Central memory CD4-positive, alpha-beta T cell (primary cell): ENCODE results near the gene DNMT1.

Source experiments
- DNase-seq: peaks from one replicate; pipeline ENCODE4 v3.0.0; 2022

DNMT1 gene

DNA sequence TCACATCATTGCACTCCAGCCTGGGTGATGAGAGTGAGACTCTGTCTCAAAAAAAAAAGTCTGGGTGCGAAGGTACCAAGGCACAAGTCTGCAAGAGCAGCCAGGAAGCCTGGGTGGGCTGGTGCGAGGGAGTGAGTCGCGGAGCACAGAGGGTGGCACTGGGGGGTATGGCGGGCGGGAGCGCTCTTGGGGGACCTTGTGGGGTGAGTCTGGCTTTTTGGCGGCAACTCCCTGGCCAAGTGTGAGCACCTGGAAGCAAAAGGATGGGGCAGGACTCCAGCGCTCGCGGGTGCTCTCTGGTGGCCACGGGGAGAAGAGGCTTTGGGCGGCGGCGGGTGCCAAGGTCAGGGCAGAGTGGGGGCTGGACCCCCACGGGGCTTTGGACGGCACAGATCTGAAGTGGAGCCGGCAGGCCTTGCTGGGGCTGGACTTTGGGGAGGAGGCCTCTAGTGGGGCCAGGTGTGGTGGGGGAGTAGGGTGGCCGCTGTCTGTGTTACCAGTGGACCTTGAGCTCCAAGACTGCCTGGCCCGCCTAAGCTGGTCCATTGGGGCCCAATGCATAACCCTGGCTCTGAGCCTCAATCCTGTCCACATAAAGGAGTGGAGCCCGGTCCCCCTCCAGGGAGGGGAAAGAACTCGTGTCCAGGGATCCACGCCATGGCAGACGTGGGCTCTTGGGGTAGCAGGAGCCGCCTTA is 81.7 kb downstream of the DNMT1 start:
- DNase-seq, result peak; percentile 62

DNA sequence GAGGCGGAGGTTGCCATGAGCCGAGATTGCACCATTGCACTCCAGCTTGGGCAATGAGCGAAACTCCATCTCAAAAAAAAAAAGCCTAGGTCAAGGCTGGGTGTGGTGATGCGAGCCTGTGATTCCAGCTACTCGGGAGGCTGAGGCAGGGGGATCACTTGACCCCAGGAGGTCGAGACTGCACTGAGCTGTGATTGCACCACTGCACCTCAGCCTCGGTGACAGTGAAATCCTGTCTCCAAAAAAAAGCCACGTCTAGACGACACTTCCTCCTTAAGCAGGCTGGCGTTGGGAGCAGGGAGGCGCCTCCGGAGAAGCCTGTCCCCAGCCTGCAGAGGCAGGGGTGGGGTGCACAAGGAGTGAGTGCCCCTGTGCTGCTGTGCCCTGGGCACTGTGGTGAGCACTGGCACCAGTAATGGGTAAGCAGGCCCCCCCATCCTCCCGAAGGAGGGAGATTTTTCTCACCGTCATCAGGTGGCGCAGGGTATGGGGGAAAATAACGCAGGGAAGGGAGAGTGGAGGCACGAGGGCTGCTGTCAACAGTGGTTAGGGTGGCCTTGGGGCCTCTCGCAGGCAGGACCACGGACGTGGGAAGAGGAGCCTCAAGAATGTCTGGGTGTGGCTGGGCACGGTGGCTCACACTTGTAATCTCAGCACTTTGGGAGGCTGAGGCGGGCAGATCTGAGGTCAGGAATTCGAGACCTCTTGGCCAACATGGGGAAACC is 82.6 kb downstream of the DNMT1 start:
- peak; percentile 63 for DNase-seq

DNA sequence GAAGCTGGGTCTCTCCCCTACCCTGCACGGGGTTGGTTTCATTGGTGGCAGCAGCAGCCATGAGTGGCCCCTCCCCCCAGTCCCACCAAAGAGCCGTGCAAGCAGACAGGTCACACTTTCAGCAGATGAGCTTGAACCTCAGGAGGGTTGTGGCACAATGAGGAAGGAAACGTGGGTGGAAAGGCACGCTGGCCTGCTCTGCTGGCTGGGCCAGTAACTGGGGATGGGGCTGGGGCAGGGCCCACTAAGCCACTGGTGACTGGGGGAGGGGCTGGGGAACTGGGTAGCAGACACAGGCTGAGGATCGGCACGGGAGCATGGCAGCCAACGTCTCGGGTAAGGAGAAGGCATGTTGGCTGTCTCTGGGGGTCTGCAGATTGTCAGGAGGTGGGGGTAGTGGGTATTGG is 83.3 kb downstream of the DNMT1 start, which contains the start of gene P2RY11:
Gene P2RY11, plus strand, starts transcription at position 289 of the 407 bp plus-strand sequence. Its CDS starts 29 bp downstream, at position 318.
- peak; percentile 31 for DNase-seq

DNA sequence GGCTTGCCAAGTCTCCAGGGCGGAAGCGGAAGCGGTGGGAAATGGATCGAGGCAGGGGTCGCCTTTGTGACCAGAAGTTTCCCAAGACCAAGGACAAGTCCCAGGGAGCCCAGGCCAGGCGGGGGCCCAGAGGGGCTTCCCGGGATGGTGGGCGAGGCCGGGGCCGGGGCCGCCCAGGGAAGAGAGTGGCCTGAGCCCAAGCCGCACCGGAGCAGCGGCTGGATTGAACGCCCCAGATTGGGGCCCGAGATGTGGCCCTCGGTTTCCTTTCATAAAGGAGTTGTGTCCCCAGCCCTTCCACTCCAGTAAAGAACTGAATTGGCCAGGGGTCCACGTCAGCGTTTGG is 83.8 kb downstream of the DNMT1 start:
- no peak for DNase-seq

DNA sequence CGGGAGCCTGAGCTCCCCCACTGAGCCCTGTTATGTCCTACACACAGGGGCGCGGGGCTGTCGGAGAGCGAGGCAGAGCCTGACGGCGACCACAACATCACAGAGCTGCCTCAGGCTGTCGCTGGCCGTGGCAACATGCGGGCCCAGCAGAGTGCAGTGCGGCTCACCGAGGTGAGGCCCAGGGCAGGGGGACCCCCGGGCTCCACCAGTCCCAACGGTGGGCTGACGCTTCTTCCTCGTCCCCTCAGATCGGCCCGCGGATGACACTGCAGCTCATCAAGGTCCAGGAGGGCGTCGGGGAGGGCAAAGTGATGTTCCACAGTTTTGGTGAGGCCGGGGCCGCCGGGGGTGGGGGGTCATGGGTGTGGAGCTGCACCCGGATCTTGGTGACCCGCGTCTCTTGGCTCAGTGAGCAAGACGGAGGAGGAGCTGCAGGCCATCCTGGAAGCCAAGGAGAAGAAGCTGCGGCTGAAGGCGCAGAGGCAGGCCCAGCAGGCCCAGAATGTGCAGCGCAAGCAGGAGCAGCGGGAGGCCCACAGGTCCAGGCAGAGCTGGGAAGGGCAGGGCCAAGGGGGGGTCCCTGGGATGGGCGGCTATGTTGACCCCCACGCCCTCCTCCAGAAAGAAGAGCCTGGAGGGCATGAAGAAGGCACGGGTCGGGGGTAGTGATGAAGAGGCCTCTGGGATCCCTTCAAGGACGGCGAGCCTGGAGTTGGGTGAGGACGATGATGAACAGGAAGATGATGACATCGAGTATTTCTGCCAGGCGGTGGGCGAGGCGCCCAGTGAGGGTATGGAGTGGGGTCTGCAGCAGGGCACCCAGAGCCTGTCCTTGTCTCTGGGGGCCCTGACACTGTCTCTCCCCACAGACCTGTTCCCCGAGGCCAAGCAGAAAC is 84.4 kb downstream of the DNMT1 start:
- DNase-seq, result no peak

DNA sequence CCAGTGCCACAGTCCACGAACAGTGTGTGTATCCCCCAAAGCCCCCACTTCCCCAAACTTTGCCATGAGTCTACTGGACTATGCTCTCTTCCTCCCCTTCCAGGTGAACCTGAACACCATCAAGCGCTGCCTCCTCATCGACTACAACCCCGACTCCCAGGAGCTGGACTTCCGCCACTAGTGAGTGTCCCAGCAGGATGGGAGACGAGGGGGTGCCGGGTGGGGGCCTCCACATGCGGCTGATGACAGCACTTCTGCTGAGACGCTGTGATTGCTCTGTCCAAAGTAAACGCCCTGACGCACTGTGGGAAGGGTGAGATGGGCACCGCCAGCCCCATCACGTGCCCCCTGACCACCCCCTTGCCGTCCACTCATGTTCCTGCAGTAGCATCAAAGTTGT is 85.2 kb downstream of the DNMT1 start:
- DNase-seq, result no peak

DNA sequence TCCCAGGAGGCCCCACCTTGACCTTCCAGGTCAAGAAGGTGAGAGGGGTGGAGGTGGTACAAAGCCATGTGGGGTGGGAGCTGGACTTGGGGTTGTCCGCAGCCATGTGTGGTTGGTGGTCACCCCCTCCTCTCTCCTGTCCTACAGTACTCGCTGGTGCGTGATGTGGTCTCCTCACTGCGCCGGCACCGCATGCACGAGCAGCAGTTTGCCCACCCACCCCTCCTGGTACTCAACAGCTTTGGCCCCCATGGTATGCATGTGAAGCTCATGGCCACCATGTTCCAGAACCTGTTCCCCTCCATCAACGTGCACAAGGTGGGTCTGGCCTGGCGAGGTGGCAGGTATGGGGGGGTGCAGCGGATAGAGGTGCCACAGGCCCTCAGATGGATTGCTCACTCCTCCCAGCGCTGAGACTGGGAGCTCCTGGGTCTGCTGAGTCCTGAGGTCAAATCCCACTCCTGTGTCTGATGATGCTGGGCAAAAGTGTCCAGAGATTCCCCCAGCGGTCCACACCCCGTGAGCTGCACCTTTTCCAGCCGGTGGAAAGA is 86.9 kb downstream of the DNMT1 start:
- DNase-seq, result no peak

DNA sequence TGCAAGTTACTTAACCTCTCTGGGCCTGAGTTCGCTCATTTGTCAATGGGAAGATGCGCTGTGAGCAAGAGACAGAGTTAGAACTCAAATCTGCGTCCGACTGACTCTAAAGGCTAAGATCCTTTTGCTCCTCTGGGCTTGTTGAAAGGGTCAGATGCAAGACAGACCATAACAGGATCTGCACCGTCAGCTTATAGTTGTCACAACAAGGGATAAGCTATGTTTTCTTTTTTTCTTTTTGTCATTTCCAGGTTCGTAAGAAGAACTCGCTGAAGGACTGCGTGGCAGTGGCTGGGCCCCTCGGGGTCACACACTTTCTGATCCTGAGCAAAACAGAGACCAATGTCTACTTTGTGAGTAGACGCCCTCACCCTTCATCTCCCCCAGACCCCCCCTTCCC is 87.5 kb downstream of the DNMT1 start:
- DNase-seq, result no peak

DNA sequence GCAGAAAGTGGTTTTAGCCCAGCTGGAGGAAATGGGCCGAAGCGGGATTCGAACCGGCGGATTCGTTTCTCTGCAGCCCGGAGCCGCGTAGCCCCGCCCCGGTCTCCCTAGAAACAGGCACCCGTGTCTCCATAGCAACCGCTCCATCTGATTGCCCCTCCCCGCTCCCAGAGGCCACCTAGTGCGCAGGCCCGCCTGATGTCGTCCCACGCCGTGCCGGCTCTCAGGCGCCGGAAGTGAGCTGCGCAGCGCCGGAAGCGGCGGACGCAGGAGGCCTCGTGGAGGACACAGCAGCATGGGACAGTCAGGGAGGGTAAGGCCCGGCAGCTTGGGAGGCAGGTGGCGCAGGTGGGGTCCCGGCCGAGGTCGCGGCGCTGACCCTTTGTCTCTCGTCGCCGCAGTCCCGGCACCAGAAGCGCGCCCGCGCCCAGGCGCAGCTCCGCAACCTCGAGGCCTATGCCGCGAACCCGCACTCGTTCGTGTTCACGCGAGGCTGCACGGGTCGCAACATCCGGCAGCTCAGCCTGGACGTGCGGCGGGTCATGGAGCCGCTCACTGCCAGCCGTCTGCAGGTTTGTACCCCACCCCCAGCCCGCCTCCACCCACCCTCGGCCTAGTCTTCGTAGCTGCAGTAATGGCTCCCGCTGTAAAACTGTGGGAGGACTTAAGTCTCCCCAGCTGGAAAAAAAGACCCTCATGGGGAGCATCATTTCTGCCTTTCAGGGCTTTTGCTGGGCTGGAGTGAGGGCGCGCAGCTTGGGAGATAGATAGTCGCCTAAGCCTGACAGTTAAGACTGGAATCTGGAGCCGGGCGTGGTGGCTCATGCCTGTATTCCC is 88.4 kb downstream of the DNMT1 start, which contains the start of gene PPAN:
Gene PPAN, plus strand, starts transcription at position 263 of the 837 bp plus-strand sequence. Its CDS starts 33 bp downstream, at position 296.
- DNase-seq, result peak; percentile 98

DNA sequence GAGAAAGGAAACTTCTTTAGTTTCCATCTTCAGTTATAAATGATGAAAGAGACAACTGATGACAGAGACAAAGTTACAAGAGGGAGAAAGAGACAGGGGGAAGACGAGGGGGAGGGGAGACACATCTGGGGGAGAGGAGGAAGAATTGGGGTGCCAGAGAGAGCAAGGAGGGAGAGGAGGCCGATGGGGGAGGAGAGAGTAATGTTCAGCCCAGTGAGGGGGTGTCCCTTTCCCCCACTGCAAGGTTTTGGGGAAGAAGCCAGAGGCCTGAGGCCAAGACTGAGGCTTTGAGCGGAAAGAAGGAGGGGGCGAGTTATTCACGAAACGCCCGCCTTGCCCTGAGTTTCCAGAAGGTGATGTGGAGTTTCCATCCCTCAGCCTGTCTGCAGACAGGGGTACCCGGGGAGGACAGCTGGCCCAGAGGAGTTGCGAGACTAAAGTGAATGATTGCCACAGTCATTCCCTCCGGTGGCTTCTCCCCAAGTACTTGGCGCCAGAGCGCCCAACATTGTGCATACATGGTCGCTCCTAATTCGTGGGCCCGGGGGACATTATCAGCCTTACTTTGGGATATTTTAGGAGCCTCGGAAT is 89.1 kb downstream of the DNMT1 start:
- DNase-seq, result no peak

DNA sequence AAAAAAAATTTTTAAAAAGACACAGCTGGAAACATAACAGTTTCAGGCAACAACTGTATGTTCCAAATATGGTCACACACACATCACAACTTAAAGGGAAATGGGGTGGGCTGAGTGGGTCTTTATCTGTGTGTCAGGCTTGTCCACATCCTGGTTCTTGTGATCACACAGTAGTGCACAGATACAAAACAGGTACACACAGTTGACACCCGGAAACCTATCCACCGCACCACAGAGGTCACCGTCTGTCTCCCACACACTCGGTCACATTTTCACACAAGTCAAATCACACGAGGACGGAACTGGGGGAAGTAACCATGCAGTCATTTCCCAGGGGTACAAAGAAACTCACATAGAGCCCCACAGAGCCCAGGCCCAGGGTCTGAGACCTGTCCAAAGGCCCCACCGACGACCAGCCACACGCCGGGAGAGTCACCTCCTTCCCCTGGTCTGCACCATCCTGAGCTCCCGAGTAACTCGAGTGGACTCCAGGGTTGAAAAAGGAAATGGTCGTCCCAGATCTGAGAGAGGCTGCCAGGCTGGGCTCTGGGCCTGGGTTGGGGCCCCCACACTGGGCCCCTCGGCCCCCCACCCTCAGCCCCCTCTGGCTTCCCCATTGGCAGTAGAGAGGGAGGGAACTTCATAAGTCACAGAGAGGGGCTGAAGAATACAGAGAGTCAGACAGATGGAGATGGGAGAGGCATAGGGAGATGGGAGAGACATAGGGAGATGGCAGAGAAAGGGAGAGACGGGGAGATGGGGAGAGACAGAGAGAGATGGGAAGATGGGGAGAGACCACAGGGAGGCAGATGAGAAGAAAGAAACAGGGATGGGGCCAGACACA is 89.9 kb downstream of the DNMT1 start:
- DNase-seq, result peak; percentile 88

DNA sequence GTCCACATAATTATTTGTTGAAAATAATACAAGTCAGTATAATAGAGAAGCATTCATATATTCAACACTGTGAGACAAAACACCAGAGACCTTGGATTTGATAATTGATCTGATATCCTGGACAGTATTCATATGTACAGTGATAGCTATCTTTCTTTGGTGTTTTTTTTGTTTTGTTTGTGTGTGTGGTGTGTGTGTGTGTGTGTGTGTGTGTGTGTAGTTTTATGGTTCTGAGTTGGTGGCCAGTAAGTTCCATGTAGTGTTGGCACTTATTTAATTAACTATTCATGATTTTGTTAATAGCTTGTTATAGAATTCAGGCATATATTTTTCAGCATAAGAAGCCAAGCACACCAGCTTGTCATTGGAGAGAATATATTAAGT is 90.6 kb downstream of the DNMT1 start:
- DNase-seq, result no peak

DNA sequence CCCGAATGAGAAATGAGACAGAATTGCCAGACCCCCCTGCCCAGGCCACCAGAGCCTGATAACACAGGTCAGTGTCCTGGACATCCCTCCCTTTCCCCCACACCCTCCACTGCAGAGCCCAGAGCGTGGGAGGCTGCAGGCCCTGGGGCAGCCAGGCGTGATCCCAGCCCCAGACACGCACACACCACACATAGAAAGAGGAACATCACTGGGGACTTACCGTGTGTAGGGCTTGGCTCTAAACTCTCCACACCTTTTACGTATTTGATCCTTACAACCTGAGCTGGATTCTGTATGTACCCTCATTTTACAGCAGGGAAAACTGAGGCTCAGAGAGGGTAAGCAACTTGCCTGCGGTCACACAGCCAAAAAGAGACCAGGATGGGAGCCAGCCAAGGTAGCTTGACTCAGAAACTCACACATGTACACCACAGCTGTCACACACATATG is 91.9 kb downstream of the DNMT1 start:
- DNase-seq, result no peak

DNA sequence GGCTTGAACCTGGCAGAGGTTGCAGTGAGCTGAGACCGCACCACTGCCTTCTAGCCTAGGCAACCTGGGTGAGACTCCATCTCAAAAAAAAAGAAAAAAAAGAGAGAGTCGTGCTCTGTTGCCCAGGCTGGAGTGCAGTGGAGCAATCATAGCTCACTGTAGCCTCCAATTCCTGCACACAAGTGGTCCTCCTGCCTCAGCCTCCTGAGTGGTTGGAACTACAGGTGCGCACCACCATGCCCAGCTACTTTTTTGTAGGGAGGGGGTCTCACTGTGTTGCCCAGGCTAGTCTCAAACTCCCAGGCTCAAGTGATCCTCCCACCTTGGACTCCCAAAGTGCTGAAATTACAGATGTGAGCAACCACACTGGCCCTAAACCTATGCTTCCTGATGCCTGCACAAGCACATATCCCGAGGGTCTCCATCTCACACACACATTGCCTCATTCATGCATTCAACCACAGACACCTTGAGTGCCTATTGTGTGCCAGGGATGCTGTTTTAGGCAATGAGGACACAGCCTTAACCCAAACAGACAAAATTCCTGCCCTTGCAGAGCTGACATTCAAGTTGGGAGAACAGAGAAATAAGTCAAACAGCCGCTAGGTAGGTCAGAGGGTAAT is 94.5 kb downstream of the DNMT1 start:
- no peak for DNase-seq

DNA sequence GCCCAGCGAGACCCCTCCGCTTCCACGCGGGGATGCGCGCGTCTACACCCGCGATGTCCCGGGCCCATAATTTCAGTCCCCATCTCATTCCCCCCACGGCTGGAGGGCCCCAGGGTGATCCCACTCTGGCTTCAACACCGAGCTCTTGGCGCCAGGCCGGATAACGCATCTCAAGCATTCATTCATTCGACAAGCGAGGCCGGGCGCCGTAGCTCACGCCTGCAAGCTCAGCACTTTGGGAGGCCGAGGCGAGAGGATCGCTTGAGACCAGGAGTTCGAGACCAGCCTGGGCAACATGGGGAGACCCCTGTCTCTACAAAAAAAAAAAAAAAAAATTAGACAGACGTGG is 98.2 kb downstream of the DNMT1 start:
- no peak for DNase-seq

DNA sequence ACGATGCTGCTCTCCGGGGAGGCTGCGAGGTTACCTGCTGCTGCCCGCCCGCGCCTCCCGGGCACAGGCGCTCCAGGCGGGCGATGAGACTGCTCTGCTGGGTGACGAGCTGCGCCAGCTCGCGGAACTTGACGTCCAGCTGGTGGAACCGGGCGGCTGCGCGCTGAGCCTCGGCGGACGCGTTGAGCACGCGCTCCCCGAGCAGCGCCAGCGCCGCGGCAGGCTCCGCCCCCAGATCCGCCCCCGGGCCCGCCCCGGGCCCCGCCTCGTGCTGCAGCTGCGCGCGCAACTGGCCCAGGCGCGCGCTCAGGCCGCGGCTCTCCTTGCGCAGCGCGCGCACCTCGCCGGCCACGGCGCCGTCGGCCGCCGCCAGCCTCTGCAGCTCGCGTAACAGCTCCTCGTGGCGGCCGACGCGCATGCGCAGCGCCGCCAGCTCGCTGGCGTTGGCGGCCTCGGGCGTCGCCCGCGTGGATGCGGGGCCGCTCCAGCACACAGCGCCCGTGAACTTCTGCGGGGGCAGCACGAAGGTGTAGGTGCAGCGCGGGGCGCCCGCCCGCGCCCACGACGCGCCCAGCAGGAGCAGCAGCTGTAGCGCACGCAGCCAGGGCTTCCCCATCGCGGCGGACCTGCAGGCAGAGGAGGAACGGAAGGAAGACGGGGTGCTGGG is 98.7 kb downstream of the DNMT1 start:
- DNase-seq, result peak; percentile 89

DNA sequence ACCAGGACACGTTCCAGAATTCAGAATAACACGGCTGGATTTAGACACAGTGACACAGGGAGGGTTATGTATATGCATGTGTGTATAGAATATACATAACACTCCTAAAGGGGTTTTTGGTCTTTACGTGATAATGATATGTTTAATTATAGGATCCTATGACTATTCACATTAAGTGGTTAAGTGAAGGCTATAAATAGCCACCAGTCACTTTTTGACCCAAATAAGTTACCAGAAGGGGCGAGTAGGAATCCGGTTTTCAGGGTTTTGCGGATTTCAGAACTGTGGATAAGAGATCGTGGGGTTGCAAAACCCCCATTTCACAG is 99.2 kb downstream of the DNMT1 start:
- DNase-seq, result no peak

DNA sequence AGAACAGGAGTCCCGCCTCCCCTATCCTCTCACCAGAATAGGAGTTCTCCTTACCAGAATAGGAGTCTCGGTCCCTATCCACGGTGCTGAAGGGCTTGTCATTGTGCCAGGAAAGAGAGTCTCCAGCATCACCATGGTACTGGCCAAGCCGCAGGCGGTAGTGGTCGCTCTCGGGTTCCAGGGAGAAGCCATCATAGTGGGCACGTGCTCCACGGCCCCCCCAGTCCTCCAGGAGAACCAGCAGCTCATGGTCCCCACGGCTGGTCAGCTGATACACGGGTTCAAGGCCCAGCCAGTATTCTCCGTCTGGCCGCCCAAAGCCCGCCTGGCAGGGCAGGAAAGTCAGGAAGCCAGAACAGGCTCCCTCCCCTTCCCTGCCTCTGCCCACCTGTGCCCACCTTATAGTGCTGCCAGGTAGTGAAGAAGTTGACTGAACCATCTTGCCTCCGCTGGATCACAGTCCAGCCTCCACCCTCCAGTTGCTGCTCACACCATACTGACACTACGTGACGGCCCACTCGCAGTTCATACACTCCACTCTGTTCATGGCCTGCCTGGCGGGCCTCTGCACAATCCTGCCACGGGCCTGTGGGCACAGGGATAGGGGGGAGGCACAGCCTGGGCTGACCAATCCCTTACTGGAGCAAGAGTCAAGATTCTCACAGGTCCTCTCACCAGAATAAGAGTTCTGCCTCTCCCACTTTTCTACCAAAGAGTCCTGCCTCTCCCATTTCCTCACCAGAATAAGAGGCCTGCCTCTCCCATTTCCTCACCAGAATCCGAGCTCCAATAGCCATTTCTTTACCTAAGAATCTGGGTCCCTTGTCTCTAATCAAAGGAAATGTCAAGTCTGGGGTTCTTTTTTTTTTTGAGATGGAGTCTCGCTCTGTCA is 101.2 kb downstream of the DNMT1 start:
- no peak for DNase-seq
